Transverse colon (tissue), 4 donors: ENCODE results near the gene LMF2.

ENCODE experiments used
- CTCF ChIP-seq, 5 experiments: fragments of 200-600 bp in 3 of 5; fragments of 450-650 bp in 2 of 5; sonication (generic) in 3 of 5; IDR thresholded peaks; 1 replicate in 2 of 5; 2 replicates in 3 of 5; pipeline ENCODE4 v1.5.1; 2016 to 2017; ENCODE audit warnings: antibody characterized with exemption in 5 of 5, inconsistent platforms in 3 of 5, mild to moderate bottlenecking in 2 of 5, moderate library complexity in 1 of 5
- POLR2AphosphoS5 ChIP-seq, 3 donors: sonication (generic); formaldehyde crosslinking; IDR thresholded peaks; one replicate each; pipeline ENCODE4 v1.6.1; 2016; ENCODE audit warnings: antibody characterized with exemption in 3 of 3

GRCh38 chr22:50497093-50497492 lies 10.4 kb downstream of the LMF2 start:
- TF ChIP-seq CTCF (IDR thresholded peaks at IDR 0.05) (no peak), POLR2AphosphoS5 (IDR thresholded peaks at IDR 0.05) (no peak)
